Measurements from ENCODE around the gene NAPG.
"Not testable (repeated sequence)": the region's sequence is repeated elsewhere in the genome, so short reads cannot be mapped to it uniquely, and the experiment has no call there.

Gene NAPG

GRCh38 chr18:10525697-10526560 is at the start of gene NAPG:
TSS of gene NAPG (plus strand) at chr18:10526027. CDS start at chr18:10526103, 76 bp downstream.
- DNase-seq: peak; percentile 86 to 94

- peak in 1 of 2 experiments; percentile 19 for DNase-seq
These were observed 49.5 kb upstream of the NAPG start for GRCh38 chr18:10476338-10476791.

- DNase-seq: peak in 1 of 2 experiments; percentile 68
These were observed 48.5 kb upstream of the NAPG start for GRCh38 chr18:10477121-10477862.

GRCh38 chr18:10477863-10478260 is 48.0 kb upstream of the NAPG start:
- DNase-seq: no peak

GRCh38 chr18:10481831-10482230 is 44.0 kb upstream of the NAPG start:
- no peak for DNase-seq

GRCh38 chr18:10482363-10482984 is 43.4 kb upstream of the NAPG start:
- no peak for DNase-seq

GRCh38 chr18:10482985-10483949 is 42.6 kb upstream of the NAPG start:
- DNase-seq: no peak

- no peak for DNase-seq
These were observed 40.4 kb upstream of the NAPG start for GRCh38 chr18:10485475-10485874.

GRCh38 chr18:10486362-10486761 is 39.5 kb upstream of the NAPG start:
- DNase-seq: no peak

GRCh38 chr18:10487154-10487553 is 38.7 kb upstream of the NAPG start:
- DNase-seq: no peak

- DNase-seq: no peak
These were observed 37.8 kb upstream of the NAPG start for GRCh38 chr18:10488017-10488416.

GRCh38 chr18:10490401-10491165 is 35.2 kb upstream of the NAPG start:
- DNase-seq: no peak

- DNase-seq: no peak
These were observed 29.9 kb upstream of the NAPG start for GRCh38 chr18:10495936-10496335.

- DNase-seq: no peak
These were observed 28.5 kb upstream of the NAPG start for GRCh38 chr18:10497206-10497749.

GRCh38 chr18:10499230-10499629 is 26.6 kb upstream of the NAPG start:
- DNase-seq: no peak

- no peak for DNase-seq
These were observed 25.8 kb upstream of the NAPG start for GRCh38 chr18:10500038-10500437.

- DNase-seq: no peak
These were observed 21.1 kb upstream of the NAPG start for GRCh38 chr18:10504723-10505122.

GRCh38 chr18:10505892-10506291 is 19.9 kb upstream of the NAPG start:
- DNase-seq: not testable (repeated sequence)

- no peak for DNase-seq
These were observed 17.2 kb upstream of the NAPG start for GRCh38 chr18:10508591-10508990.

- no peak for DNase-seq
These were observed 14.6 kb upstream of the NAPG start for GRCh38 chr18:10511236-10511635.

- DNase-seq: no peak
These were observed 11.7 kb upstream of the NAPG start for GRCh38 chr18:10514082-10514481.

Data from NCI-H2081 (cell line).